ENCODE results near the gene PSTPIP1.

GRCh38 chr15:76973362-76973743, 21.6 kb upstream of the PSTPIP1 start:
- TF ChIP-seq CTCF (conservative IDR thresholded peaks at IDR 0.05; ENCODE audit: low read length) (peak; percentile 84), EZH2phosphoT487 (IDR thresholded peaks at IDR 0.05; ENCODE audit: borderline replicate concordance, low read depth, low read length) (no peak)

Data from OCI-LY7 (cell line).